ENCODE measurements around the gene CACNG4. TPM values are rescaled to one million over a fixed set of nuclear protein-coding genes. Genes with fewer than 3 reads are reported as not detected.
A peak's percentile ranks its signal among the peaks of the same experiment; 100 is the strongest.
"Not testable (repeated sequence)": the region's sequence is repeated elsewhere in the genome, so short reads cannot be mapped to it uniquely, and the experiment has no call there.

The CACNG4 gene
- total RNA-seq, 1 experiment from 2014 or later = 40.3 TPM

DNA sequence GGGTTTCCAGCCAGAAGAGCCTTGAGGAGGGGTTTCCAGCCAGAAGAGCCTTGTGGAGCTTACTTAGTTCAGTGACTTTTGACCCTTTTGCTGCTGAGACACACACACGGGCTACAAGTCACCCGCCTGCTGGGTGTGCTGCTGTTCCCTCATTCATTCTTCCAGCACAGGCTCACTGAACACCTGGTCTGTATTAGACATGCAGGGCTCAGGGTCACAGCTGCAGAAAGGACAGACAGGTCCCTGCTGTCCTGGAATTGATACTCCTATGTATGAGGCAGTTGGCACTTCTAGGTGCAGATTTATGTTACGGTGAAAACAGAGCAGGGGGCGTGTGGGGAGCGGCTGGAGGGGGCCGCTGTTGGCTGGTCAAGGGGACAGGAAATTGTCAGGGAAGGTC, 6.8 kb downstream of the CACNG4 start:
- TF ChIP-seq, protein P1, sequence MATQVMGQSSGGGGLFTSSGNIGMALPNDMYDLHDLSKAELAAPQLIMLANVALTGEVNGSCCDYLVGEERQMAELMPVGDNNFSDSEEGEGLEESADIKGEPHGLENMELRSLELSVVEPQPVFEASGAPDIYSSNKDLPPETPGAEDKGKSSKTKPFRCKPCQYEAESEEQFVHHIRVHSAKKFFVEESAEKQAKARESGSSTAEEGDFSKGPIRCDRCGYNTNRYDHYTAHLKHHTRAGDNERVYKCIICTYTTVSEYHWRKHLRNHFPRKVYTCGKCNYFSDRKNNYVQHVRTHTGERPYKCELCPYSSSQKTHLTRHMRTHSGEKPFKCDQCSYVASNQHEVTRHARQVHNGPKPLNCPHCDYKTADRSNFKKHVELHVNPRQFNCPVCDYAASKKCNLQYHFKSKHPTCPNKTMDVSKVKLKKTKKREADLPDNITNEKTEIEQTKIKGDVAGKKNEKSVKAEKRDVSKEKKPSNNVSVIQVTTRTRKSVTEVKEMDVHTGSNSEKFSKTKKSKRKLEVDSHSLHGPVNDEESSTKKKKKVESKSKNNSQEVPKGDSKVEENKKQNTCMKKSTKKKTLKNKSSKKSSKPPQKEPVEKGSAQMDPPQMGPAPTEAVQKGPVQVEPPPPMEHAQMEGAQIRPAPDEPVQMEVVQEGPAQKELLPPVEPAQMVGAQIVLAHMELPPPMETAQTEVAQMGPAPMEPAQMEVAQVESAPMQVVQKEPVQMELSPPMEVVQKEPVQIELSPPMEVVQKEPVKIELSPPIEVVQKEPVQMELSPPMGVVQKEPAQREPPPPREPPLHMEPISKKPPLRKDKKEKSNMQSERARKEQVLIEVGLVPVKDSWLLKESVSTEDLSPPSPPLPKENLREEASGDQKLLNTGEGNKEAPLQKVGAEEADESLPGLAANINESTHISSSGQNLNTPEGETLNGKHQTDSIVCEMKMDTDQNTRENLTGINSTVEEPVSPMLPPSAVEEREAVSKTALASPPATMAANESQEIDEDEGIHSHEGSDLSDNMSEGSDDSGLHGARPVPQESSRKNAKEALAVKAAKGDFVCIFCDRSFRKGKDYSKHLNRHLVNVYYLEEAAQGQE (IDR thresholded peaks at IDR 0.05; ENCODE audit: insufficient read depth in 1 of 2, low read depth in 2 of 2, low read length in 1 of 2) = no peak
- TF ChIP-seq TCF7L2 (IDR thresholded peaks at IDR 0.05; ENCODE audit: low read depth, low read length) (no peak), SIN3A (IDR thresholded peaks at IDR 0.05; ENCODE audit: borderline replicate concordance, insufficient read depth, low read depth, low read length) (no peak), POLR2AphosphoS5 (IDR thresholded peaks at IDR 0.05; ENCODE audit: low read depth, low read length) (no peak)
- TF ChIP-seq, protein P2, sequence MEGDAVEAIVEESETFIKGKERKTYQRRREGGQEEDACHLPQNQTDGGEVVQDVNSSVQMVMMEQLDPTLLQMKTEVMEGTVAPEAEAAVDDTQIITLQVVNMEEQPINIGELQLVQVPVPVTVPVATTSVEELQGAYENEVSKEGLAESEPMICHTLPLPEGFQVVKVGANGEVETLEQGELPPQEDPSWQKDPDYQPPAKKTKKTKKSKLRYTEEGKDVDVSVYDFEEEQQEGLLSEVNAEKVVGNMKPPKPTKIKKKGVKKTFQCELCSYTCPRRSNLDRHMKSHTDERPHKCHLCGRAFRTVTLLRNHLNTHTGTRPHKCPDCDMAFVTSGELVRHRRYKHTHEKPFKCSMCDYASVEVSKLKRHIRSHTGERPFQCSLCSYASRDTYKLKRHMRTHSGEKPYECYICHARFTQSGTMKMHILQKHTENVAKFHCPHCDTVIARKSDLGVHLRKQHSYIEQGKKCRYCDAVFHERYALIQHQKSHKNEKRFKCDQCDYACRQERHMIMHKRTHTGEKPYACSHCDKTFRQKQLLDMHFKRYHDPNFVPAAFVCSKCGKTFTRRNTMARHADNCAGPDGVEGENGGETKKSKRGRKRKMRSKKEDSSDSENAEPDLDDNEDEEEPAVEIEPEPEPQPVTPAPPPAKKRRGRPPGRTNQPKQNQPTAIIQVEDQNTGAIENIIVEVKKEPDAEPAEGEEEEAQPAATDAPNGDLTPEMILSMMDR (IDR thresholded peaks at IDR 0.05) = no peak
- ATAC-seq (no peak), DNase-seq (ENCODE audit: low read depth, low spot score) (no peak)
- no peak overlapping the region for H3K4me3 ChIP-seq (ENCODE audit: low read depth in 2 of 2, low read length in 2 of 2)
- BruUV-seq (replicated peaks) = no TSS peak
- peaks cover 18% of the 10 kb centered on the region for H3K4me1 ChIP-seq (ENCODE audit: control insufficient read depth, insufficient read depth, low read length)
- H3K27ac ChIP-seq (ENCODE audit: low read length) = no peak overlapping the region
- ChIA-PET POLR2A (no interaction called here), CTCF (no interaction called here)
- intact Hi-C loops (cut with micrococcal nuclease; ENCODE audit: unreplicated experiment) = no loop called here
- in situ Hi-C loops (cut with HindIII; ENCODE audit: low pct_unique_long_range_greater_than_20kb, low sequenced_read_pairs) = no loop called here
- H3K9me3 ChIP-seq (ENCODE audit: control insufficient read depth, insufficient read depth, low read depth, low read length) = no peaks in the 10 kb centered on the region
- no peaks in the 10 kb centered on the region; the same call in 1 of the 2 replicates for H3K36me3 ChIP-seq (ENCODE audit: control insufficient read depth, insufficient read depth, low read length)
- H3K27me3 ChIP-seq (ENCODE audit: control insufficient read depth, insufficient read depth, low read length) = no peaks in the 10 kb centered on the region

DNA sequence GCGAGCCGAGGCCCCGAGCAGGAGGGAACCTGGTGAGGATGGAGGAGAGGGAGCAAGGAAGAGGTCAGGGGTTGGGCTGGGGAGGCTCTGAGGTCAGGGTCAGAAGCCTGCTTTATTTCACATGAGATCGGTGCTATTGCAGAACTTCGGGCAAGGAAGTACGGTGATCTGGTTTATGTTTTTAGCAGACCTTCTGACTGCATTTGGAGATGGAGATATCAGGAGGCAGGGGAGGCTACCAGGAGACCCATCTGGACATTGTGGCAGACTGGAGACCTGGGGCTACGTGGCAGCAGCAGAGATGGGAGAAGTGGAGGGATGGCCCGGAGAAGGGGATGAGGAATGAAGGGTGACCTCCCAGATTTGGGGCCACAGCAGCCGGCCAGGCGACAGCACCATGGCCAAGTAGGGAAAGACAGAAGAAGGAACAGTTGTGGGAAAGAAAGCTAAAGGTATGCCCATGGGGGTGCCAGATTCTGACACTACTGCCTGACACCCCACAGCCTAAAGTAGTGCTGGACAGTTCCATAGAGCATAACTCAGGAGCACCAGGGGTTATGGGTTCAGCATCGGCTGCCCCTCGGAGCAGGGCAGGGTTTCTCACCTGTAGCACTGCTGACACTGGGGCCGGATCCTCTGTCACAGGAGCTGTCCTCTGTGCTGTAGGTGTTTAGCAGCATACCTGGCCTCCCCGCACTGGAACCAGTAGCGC, 7.4 kb downstream of the CACNG4 start:
- ChIA-PET CTCF (no interaction called here), POLR2A (no interaction called here)
- DNase-seq (ENCODE audit: low read depth, low spot score) = no peak
- Histone ChIP-seq H3K4me3 (ENCODE audit: low read depth in 2 of 2, low read length in 2 of 2) (no peak overlapping the region), H3K4me1 (ENCODE audit: control insufficient read depth, insufficient read depth, low read length) (peaks cover 14% of the 10 kb centered on the region), H3K27ac (ENCODE audit: low read length) (no peak overlapping the region), H3K9me3 (ENCODE audit: control insufficient read depth, insufficient read depth, low read depth, low read length) (no peaks in the 10 kb centered on the region), H3K36me3 (ENCODE audit: control insufficient read depth, insufficient read depth, low read length) (no peaks in the 10 kb centered on the region; the same call in 1 of the 2 replicates), H3K27me3 (ENCODE audit: control insufficient read depth, insufficient read depth, low read length) (no peaks in the 10 kb centered on the region)
- in situ Hi-C loops (cut with HindIII; ENCODE audit: low pct_unique_long_range_greater_than_20kb, low sequenced_read_pairs) (no loop called here), intact Hi-C loops (cut with micrococcal nuclease; ENCODE audit: unreplicated experiment) (no loop called here)
- ATAC-seq = no peak
- BruUV-seq (replicated peaks) = no TSS peak
- no peak for TF ChIP-seq TCF7L2 (IDR thresholded peaks at IDR 0.05; ENCODE audit: low read depth, low read length)
- TF ChIP-seq, protein P1 (IDR thresholded peaks at IDR 0.05; ENCODE audit: insufficient read depth in 1 of 2, low read depth in 2 of 2, low read length in 1 of 2) = peak; percentile 57 to 66; a peak in 2 of 4 replicates

DNA sequence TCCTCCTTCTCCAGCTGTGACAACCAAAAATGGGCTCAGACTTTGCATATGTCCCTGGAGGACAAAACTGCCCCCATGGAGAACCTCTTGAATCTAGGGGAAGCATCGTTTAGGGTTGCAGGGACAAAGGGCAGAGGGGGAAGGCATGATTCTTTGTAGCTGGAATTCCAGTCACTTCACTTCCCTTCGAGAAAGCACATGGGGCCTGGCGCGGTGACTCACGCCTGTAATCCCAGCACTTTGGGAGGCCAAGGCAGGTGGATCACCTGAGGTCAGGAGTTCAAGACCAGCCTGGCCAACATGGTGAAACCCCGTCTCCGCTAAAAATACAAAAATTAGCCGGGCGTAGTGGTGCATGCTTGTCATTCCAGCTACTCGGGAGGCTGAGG, 7.9 kb downstream of the CACNG4 start:
- CTCF ChIA-PET; ATAC-seq; H3K27me3 ChIP-seq (ENCODE audit: control insufficient read depth, insufficient read depth, low read length); H3K4me1 ChIP-seq (ENCODE audit: control insufficient read depth, insufficient read depth, low read length); DNase-seq (ENCODE audit: low read depth, low spot score); POLR2A ChIA-PET; H3K36me3 ChIP-seq (ENCODE audit: control insufficient read depth, insufficient read depth, low read length); BruUV-seq (replicated peaks); H3K4me3 ChIP-seq (ENCODE audit: low read depth in 2 of 2, low read length in 2 of 2); intact Hi-C loops (cut with micrococcal nuclease; ENCODE audit: unreplicated experiment); H3K9me3 ChIP-seq (ENCODE audit: control insufficient read depth, insufficient read depth, low read depth, low read length); in situ Hi-C loops (cut with HindIII; ENCODE audit: low pct_unique_long_range_greater_than_20kb, low sequenced_read_pairs); H3K27ac ChIP-seq (ENCODE audit: low read length): not testable (repeated sequence)

Measured in Panc1 (cell line).